Measurements from ENCODE around the gene SLC17A8. TPM values are rescaled to one million over a fixed set of nuclear protein-coding genes. Genes with fewer than 3 reads are reported as not detected.

Gene SLC17A8
- polyA plus RNA-seq, 1 experiment = not detected

DNA sequence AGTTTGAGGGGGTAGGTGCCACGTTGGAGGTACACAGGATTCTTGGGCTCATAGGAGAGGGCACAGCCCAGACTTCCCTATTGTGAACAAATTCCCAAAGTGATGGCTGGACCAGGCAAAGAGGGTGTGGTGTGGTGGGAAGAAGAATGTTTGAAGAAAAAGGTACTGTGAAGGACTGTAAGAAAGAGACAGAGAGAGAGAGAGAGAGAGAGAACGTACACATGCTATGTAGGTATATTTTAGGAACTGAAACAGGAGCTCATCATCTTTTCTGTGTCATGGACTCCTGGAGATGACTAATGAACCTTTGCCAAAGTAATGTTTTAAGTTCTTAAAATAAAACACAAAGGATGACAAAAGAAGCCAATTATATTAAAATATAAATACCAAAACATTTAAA, 24.5 kb downstream of the SLC17A8 start:
- TF ChIP-seq, protein P1, sequence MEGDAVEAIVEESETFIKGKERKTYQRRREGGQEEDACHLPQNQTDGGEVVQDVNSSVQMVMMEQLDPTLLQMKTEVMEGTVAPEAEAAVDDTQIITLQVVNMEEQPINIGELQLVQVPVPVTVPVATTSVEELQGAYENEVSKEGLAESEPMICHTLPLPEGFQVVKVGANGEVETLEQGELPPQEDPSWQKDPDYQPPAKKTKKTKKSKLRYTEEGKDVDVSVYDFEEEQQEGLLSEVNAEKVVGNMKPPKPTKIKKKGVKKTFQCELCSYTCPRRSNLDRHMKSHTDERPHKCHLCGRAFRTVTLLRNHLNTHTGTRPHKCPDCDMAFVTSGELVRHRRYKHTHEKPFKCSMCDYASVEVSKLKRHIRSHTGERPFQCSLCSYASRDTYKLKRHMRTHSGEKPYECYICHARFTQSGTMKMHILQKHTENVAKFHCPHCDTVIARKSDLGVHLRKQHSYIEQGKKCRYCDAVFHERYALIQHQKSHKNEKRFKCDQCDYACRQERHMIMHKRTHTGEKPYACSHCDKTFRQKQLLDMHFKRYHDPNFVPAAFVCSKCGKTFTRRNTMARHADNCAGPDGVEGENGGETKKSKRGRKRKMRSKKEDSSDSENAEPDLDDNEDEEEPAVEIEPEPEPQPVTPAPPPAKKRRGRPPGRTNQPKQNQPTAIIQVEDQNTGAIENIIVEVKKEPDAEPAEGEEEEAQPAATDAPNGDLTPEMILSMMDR (IDR thresholded peaks at IDR 0.05; ENCODE audit: insufficient read depth, low read depth, low read length) = no peak
- no peak overlapping the region for H3K4me3 ChIP-seq (ENCODE audit: low read depth, low read length)
- DNase-seq (ENCODE audit: low read depth) = no peak
- H3K27me3 ChIP-seq (ENCODE audit: control insufficient read depth, insufficient read depth, low read length) = no peaks in the 10 kb centered on the region
- CTCF ChIA-PET = no interaction called here
- POLR2A ChIA-PET = no interaction called here
- H3K36me3 ChIP-seq (ENCODE audit: control insufficient read depth, insufficient read depth, low read length) = no peaks in the 10 kb centered on the region

DNA sequence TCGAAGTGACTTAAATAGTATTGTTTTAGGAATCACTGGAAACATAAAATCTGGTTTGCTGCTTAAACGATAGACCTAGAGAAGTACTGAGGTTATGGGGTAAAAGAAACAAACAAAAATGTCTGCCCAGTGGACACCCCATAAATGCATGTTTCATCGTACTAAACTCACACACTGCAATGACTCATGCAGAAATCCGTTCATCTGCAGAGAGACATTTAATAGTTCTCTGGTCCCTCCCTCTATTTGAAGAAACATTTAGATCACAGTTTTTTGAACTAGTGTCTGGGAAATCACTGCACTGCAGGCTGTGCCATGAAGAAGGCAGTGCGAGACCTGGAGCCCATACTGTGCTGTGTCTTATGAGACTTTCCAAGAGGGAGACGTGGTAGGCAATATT, 25.5 kb downstream of the SLC17A8 start:
- no peak overlapping the region for H3K4me3 ChIP-seq (ENCODE audit: low read depth, low read length)
- ChIA-PET POLR2A (no interaction called here), CTCF (no interaction called here)
- H3K36me3 ChIP-seq (ENCODE audit: control insufficient read depth, insufficient read depth, low read length) = no peaks in the 10 kb centered on the region
- H3K27me3 ChIP-seq (ENCODE audit: control insufficient read depth, insufficient read depth, low read length) = no peaks in the 10 kb centered on the region
- TF ChIP-seq, protein P1 (IDR thresholded peaks at IDR 0.05; ENCODE audit: insufficient read depth, low read depth, low read length) = no peak
- no peak for DNase-seq (ENCODE audit: low read depth)

GRCh38 chr12:100383586-100384558, 27.0 kb downstream of the SLC17A8 start:
- ChIA-PET CTCF (interaction anchor here (1.1 kb wide), 1 partner anchor 10 kb away, joined by 3 read pairs; no protein-coding TSS in a partner anchor), POLR2A (no interaction called here)
- TF ChIP-seq, protein P1 (IDR thresholded peaks at IDR 0.05; ENCODE audit: insufficient read depth, low read depth, low read length) = no peak
- H3K27me3 ChIP-seq (ENCODE audit: control insufficient read depth, insufficient read depth, low read length) = no peaks in the 10 kb centered on the region
- no peaks in the 10 kb centered on the region for H3K36me3 ChIP-seq (ENCODE audit: control insufficient read depth, insufficient read depth, low read length)
- no peak for DNase-seq (ENCODE audit: low read depth)
- H3K4me3 ChIP-seq (ENCODE audit: low read depth, low read length) = no peak overlapping the region

DNA sequence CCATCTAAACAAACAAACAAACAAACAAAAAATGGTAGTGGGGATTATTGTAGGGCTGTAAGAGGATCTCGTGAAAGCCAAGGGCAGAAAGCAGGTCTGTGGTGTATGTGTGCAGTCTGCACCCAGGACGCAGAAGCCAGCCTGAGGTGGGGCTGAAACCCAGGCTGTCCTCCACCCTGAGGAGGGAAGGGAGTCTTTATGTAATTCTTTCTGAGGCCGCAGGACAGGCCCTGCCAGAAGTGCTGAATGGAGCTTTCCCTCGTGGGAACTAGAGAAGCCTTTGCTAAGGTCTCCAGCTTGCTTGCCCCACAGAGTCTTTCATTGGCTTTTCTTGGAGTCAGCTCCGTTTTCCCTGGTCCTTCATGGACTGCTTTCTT, 27.7 kb downstream of the SLC17A8 start:
- ChIA-PET CTCF (no interaction called here), POLR2A (no interaction called here)
- H3K27me3 ChIP-seq (ENCODE audit: control insufficient read depth, insufficient read depth, low read length) = no peaks in the 10 kb centered on the region
- DNase-seq (ENCODE audit: low read depth) = no peak
- no peaks in the 10 kb centered on the region for H3K36me3 ChIP-seq (ENCODE audit: control insufficient read depth, insufficient read depth, low read length)
- no peak overlapping the region for H3K4me3 ChIP-seq (ENCODE audit: low read depth, low read length)
- TF ChIP-seq, protein P1 (IDR thresholded peaks at IDR 0.05; ENCODE audit: insufficient read depth, low read depth, low read length) = no peak

- POLR2A ChIA-PET = no interaction called here
- no peak for DNase-seq (ENCODE audit: low read depth)
- Histone ChIP-seq H3K27me3 (ENCODE audit: control insufficient read depth, insufficient read depth, low read length) (no peaks in the 10 kb centered on the region), H3K36me3 (ENCODE audit: control insufficient read depth, insufficient read depth, low read length) (no peaks in the 10 kb centered on the region), H3K4me3 (ENCODE audit: low read depth, low read length) (no peak overlapping the region)
- CTCF ChIA-PET = interaction anchor here (1.3 kb wide), 1 partner anchor 17 kb away, joined by 3 read pairs; no protein-coding TSS in a partner anchor
- TF ChIP-seq, protein P1 (IDR thresholded peaks at IDR 0.05; ENCODE audit: insufficient read depth, low read depth, low read length) = no peak
Observed at GRCh38 chr12:100388382-100388781, 31.5 kb downstream of the SLC17A8 start.
